GM21367 (cell line): ENCODE measurements around the gene ZNF227.
"Not testable (repeated sequence)": the region's sequence is repeated elsewhere in the genome, so short reads cannot be mapped to it uniquely, and the experiment has no call there.

Experiments used
- ATAC-seq: cut with Tn5 transposase; IDR thresholded peaks from one replicate; pipeline ENCODE4 v1.9.1; 2021; ENCODE audit not compliant: unreplicated experiment

Gene ZNF227

GRCh38 chr19:44212250-44212865 is at the start of gene ZNF227:
ZNF227 (plus strand) TSS chr19:44212532; CDS start chr19:44217793, 5,261 bp downstream.
- ATAC-seq, result peak; percentile 71

- no peak for ATAC-seq
Measured at GRCh38 chr19:44163789-44164188, 48.5 kb upstream of the ZNF227 start.

DNA sequence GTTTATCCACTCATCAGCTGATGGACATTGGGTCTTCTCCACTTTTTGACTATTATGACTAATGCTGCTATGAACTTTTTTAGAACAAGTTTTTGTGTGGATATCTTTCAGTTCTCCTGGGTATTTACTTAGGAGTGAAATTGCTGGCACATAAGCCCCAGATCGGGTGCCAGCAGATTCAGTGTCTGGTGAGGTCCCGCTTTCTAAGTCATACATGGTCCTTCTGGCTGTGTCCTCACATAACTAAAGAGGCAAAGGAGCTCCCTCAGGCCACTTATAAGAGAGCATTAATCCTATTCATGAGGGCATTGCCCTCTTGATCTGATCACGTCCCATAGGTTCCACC is 48.0 kb upstream of the ZNF227 start:
- no peak for ATAC-seq

GRCh38 chr19:44164673-44165512 is 47.4 kb upstream of the ZNF227 start, which contains the start of gene ZNF226:
ZNF226 (plus strand) TSS chr19:44165100; CDS start chr19:44170081, 4,981 bp downstream.
- peak; percentile 82 for ATAC-seq

DNA sequence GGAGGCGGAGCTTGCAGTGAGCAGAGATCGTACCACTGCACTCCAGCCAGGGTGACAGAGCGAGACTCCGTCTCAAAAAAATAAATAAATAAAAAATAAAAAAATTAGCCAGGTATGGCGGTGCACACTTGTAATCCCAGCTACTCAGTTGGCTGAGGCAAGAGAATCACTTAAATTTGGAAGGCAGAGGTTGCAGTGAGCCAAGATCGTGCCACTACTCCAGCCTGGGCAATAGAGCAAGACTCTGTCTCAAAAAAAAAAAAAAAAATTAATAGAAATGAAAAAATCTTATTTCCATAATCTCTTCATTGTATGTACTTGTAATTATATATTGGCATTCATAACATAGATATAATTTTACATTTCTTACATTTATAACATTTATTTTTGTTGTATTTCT is 41.7 kb upstream of the ZNF227 start:
- ATAC-seq, result not testable (repeated sequence)

GRCh38 chr19:44176590-44176989 is 35.7 kb upstream of the ZNF227 start:
- no peak for ATAC-seq

- ATAC-seq, result no peak
Measured at GRCh38 chr19:44180968-44181367, 31.4 kb upstream of the ZNF227 start.

GRCh38 chr19:44182145-44182544 is 30.2 kb upstream of the ZNF227 start:
- no peak for ATAC-seq

GRCh38 chr19:44190020-44190419 is 22.3 kb upstream of the ZNF227 start:
- no peak for ATAC-seq

DNA sequence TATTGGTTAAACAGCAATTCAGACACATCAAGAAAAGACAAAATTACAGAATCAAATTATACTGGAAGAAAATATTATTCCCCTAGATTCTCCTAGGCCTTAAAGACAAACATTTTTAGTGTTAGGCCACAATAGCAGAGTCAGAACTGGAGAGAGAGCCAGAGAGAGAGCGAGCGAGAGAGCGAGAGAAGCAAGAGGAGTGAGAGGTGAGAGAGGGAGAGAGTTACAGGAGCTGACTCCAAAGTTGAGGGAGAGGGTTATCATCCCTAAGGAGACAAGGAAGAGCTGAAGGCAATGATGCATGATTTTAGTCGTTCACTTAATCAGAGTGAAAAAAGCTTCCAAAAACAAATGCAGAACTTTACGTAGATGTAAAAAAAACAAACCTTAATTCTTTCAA is 20.2 kb upstream of the ZNF227 start:
- no peak for ATAC-seq

- ATAC-seq, result no peak
Measured at GRCh38 chr19:44196772-44197171, 15.6 kb upstream of the ZNF227 start.

DNA sequence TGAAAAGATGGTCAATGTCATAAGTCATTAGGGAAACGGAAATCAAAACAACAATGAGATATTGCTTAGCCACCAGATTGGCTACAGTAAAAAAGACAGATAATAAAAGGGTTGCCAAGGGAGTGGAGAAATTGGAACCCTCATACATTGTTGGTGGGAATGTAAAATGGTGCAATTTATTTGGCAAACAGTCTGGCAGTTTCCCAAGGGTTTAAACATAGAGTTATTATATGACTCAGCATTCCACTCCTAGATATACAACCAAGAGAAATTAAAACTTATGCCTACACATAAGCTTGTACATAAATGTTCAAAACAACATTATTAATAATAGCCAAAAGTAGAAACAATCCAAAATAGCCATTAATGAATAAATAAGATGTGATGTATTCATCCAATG is 9.9 kb upstream of the ZNF227 start:
- no peak for ATAC-seq

GRCh38 chr19:44202974-44203373 is 9.4 kb upstream of the ZNF227 start:
- ATAC-seq, result no peak

DNA sequence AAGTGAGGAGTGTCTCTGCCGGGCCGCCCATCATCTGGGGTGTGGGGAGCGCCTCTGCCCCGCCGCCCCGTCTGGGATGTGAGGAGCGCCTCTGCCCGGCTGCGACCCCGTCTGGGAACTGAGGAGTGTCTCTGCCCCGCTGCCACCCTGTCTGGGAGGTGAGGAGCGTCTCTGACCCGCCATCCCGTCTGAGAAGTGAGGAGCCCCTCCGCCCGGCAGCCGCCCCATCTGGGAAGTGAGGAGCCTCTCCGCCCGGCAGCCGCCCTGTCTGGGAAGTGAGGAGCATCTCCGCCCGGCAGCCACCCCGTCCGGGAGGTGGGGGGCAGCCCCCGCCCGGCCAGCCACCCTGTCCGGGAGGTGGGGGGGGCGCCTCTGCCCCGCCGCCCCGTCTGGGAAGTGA is 8.5 kb upstream of the ZNF227 start:
- not testable (repeated sequence) for ATAC-seq

DNA sequence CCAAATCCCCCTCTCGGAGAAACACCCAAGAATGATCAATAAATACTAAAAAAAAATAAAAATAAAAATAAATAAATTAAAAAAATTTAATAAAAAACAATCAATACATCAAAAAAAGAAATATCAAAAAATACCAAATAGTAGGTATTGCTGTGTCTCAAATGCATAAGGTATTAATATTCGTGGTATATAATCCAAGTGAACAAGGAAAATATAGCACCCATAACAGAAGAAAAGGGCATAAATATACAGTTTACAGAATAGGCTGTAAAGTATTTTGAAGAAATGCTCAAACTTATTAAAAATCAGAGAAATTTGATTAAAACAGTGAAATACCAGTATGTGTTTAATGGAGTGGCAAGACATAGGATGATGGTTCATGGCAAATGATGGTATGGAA is 7.6 kb upstream of the ZNF227 start:
- no peak for ATAC-seq

DNA sequence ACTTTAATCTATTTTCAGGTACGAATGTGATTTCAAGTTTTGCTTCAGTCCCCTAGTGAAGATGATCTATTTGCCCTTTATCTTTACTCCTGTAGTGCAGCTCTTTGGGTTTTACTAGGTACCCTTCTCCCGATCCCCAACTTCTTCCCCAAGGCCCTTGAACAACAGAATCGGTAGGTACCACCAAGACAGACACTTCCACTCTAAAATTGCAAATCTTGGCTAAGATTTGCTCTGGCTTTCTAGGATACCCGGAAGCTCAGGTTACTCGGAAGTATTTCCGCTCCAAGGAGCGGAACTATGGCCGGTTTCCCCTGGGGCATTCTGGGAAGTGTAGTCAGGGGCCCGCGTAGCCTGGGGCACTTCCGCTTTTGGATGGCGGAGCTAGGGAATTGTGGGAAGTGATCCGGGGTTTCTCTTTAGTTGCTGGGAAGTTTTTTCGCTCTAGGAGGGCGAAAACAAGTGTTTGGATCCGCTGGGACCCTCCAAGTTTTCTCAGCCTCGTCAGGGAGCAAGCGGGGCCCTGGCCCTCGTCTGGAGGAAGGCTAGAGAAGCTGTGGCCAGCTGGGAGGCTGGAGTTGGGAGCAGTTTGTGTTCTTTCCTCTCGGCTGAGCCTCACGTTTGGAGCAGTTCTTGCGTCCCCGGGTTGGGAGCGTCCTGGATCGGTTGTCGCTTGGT is 5.1 kb upstream of the ZNF227 start:
- peak; percentile 81 for ATAC-seq

DNA sequence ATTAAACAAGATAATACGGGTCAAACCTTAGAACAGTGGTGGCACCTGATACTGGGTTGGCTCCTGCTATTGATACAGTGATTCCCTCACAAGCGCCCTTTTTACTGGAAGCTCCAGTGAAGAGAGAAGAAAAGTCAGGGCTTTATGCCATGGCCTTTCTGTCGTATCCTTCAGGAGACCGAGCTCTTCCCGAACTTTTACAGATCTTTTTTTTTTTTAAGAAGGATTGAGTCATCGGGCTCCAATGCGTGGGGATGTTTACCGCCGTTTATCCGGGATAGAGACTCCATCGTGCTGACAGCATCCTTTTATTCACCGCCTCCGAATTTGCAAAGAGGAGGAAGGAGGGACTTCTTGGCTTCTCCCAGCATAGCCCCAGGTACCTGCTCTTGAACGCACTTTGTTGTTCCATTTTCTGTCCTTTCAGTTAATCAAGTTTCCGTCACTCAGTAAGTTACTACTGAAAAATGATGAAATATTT is 574 bp downstream of the ZNF227 start:
- ATAC-seq, result no peak

DNA sequence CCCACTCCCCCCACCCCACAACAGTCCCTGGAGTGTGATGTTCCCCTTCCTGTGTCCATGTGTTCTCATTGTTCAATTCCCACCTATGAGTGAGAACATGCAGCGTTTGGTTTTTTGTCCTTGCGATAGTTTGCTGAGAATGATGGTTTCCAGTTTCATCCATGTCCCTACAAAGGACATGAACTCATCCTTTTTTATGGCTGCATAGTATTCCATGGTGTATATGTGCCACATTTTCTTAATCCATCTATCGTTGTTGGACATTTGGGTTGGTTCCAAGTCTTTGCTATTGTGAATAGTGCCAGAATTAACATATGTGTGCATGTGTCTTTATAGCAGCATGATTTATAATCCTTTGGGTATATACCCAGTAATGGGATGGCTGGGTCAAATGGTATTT is 7.6 kb downstream of the ZNF227 start:
- ATAC-seq, result not testable (repeated sequence)

- not testable (repeated sequence) for ATAC-seq
Measured at GRCh38 chr19:44220761-44221160, 8.4 kb downstream of the ZNF227 start.

- not testable (repeated sequence) for ATAC-seq
Measured at GRCh38 chr19:44221291-44221690, 9.0 kb downstream of the ZNF227 start.

GRCh38 chr19:44228318-44228717 is 16.0 kb downstream of the ZNF227 start:
- ATAC-seq, result no peak

DNA sequence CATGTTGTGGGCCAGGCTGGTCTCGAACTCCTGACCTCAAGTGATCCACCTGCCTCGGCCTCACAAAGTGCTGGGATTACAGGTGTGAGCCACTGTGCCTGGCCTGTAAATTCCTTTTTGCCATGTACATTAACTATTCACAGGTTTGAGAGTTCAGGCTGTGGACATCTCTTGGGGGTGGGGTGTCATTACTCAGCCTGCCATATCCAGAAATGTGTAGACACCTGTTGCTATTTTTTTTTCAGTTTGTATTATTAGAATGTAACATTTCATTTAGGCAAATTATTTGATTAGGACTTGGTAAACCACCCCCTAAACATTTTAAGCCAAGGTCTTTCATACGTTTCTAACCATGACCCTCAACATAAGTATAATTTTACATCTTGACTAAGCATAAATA is 20.5 kb downstream of the ZNF227 start:
- no peak for ATAC-seq
